Activated CD4-positive, alpha-beta memory T cell treated with anti-CD3 and anti-CD28 coated beads, Interleukin-2, amount 10 ng/mL, durations not matched to agents 7 days and 5 days (primary cell): ENCODE data around the gene USF2. TPM values are rescaled to one million over a fixed set of nuclear protein-coding genes. Genes with fewer than 3 reads are reported as not detected.
A peak's percentile ranks its signal among the peaks of the same experiment; 100 is the strongest.

Source experiments
- CTCF ChIA-PET: fragments of 350-600 bp; sonication (Branson Sonifier 250); formaldehyde crosslinking; loops from one replicate; lab custom pipeline; 2021; ENCODE audit warnings: antibody characterized with exemption, inconsistent platforms; lab: Charles Lee
- POLR2A ChIA-PET: fragments of 350-600 bp; sonication (Branson Sonifier 250); formaldehyde crosslinking; loops from one replicate; lab custom pipeline; 2021; ENCODE audit warnings: antibody characterized with exemption; lab: Charles Lee
- DNase-seq: peaks from one replicate; pipeline ENCODE4 v3.0.0-alpha.2; 2020
- H3K27ac Mint-ChIP-seq: one replicate; pipeline ENCODE4 v1.8.0; 2021; ENCODE audit warnings: mild to moderate bottlenecking, mixed read lengths
- H3K27me3 Mint-ChIP-seq: one replicate; pipeline ENCODE4 v1.8.0; 2021; ENCODE audit warnings: mixed read lengths
- H3K36me3 Mint-ChIP-seq: one replicate; pipeline ENCODE4 v1.8.0; 2021; ENCODE audit warnings: low read depth, mixed read lengths
- H3K4me1 Mint-ChIP-seq: one replicate; pipeline ENCODE4 v1.8.0; 2021; ENCODE audit warnings: mixed read lengths
- H3K4me3 Mint-ChIP-seq: one replicate; pipeline ENCODE4 v1.8.0; 2021; ENCODE audit warnings: mild to moderate bottlenecking, mixed read lengths
- H3K9me3 Mint-ChIP-seq: one replicate; pipeline ENCODE4 v1.8.0; 2021; ENCODE audit warnings: mixed read lengths
- total RNA-seq, 2 experiments: library from RNA; stranded (reverse); gene quantifications; one replicate each; pipeline ENCODE4 v1.2.3, GENCODE V29; 2021

USF2 gene
- total RNA-seq, 2 experiments from 2014 or later, result 164 to 172 TPM

DNA sequence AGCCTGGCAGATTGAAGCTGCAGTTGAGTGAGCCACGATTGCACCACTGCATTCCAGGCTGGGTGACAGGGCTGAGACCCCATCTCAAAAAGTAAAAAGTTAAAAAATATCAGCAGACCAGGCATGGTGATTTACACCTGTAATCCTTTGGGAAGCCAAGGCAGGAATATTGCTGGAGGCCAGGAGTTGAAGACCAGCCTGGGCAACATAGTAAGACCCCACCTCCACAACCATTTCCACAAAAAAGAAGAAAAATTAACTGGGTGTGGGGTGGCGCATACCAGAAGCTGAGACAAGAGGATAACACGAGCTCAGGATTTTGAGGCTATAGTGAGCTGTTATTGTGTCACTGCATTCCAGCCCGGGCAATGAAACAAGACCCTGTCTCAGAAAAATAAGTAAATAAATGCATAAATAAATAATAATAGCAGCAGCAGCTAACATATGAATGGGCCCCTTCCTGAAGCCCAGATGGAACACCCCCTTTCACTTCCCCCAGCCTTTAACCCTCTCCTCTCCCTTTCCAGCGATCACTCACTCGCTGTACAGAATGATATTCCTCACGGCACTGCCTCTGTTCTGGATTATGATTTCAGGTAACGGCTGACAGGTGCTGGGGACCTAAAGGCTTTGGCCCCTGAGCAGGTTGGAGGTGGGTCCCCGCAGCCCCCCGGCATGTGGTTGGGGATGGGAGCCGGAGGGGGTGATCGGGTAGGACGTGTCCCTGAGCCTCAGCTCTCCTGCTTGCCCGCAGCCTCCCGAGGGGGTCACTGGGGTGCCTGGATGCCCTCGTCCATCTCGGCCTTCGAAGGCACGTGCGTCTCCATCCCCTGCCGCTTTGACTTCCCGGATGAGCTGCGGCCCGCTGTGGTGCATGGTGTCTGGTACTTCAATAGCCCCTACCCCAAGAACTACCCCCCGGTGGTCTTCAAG lies 26.4 kb downstream of the USF2 start:
- POLR2A ChIA-PET, result no interaction called here
- no peaks in the 10 kb centered on the region for H3K36me3 Mint-ChIP-seq
- DNase-seq, result no peak
- no peaks in the 10 kb centered on the region for H3K9me3 Mint-ChIP-seq
- CTCF ChIA-PET, result no interaction called here
- H3K4me1 Mint-ChIP-seq, result peaks cover 8% of the 10 kb centered on the region
- H3K27me3 Mint-ChIP-seq, result peaks cover 2% of the 10 kb centered on the region
- no peak overlapping the region for H3K4me3 Mint-ChIP-seq
- H3K27ac Mint-ChIP-seq, result no peak overlapping the region

DNA sequence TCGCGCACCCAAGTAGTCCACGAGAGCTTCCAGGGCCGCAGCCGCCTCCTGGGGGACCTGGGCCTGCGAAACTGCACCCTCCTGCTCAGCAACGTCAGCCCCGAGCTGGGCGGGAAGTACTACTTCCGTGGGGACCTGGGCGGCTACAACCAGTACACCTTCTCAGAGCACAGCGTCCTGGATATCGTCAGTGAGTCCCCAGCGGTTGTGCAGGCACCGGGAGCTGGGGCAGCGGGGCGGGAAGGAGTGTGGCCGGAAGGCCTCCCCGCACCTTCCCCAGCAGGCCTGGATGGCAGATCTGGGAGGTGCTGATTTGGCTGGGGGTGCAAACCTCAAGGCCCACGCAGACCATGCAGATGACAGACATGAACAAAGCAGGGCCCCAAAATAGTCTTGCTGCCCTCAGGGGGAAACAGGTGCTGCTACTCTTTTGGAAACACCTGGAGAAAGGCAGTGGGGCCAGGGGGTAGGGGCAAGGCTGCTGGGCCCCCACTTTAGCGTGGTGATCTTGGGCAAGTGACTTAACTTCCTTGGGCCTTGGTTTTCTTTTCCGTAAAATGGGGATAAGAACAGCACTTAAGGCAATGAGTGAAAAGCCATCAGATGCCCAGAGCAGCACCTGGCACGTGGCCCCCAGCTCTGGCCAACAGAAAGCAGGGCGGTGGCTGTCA lies 27.2 kb downstream of the USF2 start:
- peaks cover 2% of the 10 kb centered on the region for H3K27me3 Mint-ChIP-seq
- H3K9me3 Mint-ChIP-seq, result no peaks in the 10 kb centered on the region
- no peak overlapping the region for H3K27ac Mint-ChIP-seq
- CTCF ChIA-PET, result no interaction called here
- no peaks in the 10 kb centered on the region for H3K36me3 Mint-ChIP-seq
- H3K4me1 Mint-ChIP-seq, result peaks cover 8% of the 10 kb centered on the region
- POLR2A ChIA-PET, result interaction anchor here (0.6 kb wide), 1 partner anchor 87 kb away, joined by 3 read pairs; no protein-coding TSS in a partner anchor
- DNase-seq, result peak; percentile 37
- no peak overlapping the region for H3K4me3 Mint-ChIP-seq

DNA sequence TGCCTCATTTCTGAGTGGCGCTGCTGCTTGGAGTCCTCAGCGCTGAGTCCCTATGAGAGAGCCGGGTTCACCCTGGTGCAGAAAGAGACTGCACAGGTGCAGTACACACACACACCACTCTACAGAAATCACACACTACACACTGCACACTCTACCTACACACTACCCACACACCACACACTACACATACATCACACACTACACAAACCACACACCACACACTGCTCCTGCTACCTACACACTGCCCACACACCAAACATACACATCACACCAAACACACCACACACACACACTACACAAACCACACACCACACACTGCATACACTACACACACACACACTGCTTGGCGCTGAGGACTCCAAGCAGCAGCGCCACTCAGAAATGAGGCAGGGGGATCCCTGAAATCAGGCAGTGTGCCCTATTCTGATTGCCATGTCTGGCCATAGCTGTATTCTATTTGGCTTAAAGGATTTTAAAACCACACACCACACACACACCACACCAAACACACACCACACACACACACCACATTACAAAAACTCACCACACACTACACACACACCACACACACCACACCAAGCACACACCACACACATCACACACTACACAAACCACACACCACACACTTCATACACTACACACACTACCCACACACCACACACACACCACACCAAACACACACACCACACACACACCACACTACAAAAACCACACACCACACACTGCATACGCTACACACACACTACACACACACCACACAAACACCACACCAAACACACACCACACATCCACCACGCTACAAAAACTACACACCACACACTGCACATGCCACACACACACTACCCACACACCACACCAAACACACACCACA lies 28.1 kb downstream of the USF2 start:
- POLR2A ChIA-PET, result interaction anchor here (0.6 kb wide), 1 partner anchor 88 kb away, joined by 3 read pairs; no protein-coding TSS in a partner anchor
- Mint-ChIP-seq H3K36me3 (no peaks in the 10 kb centered on the region), H3K4me3 (no peak overlapping the region), H3K9me3 (no peaks in the 10 kb centered on the region), H3K4me1 (peaks cover 8% of the 10 kb centered on the region), H3K27me3 (peaks cover 2% of the 10 kb centered on the region), H3K27ac (no peak overlapping the region)
- no peak for DNase-seq
- CTCF ChIA-PET, result no interaction called here

DNA sequence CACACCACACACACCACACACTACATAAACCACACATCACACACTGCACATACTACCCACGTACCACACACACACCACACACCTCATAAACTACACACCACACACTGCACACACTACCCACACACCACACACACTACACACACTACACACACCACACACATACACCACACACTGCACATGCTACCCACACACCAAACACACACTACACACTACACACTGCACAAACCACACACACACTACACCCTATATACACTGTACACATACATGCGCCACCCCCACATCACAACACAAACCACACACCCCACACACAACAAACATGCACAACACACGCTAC lies 28.7 kb downstream of the USF2 start:
- no peaks in the 10 kb centered on the region for H3K36me3 Mint-ChIP-seq
- ChIA-PET POLR2A (no interaction called here), CTCF (no interaction called here)
- peaks cover 2% of the 10 kb centered on the region for H3K27me3 Mint-ChIP-seq
- H3K4me1 Mint-ChIP-seq, result peaks cover 8% of the 10 kb centered on the region
- no peaks in the 10 kb centered on the region for H3K9me3 Mint-ChIP-seq
- H3K27ac Mint-ChIP-seq, result no peak overlapping the region
- DNase-seq, result no peak
- H3K4me3 Mint-ChIP-seq, result no peak overlapping the region

DNA sequence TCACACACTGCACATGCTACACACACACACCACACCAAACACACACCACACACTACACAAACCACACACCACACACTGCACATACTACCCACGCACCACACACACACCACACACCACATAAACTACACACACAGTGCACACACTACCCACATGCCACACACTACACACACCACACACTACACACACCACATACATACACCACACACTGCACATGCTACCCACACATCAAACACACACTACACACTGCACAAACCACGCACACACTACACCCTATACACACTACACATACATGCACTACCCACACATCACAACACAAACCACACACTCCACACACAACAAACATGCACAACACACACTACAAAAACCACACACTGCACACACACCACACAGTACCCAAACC lies 29.2 kb downstream of the USF2 start:
- Mint-ChIP-seq H3K4me1 (peaks cover 8% of the 10 kb centered on the region), H3K27me3 (peaks cover 2% of the 10 kb centered on the region)
- CTCF ChIA-PET, result no interaction called here

DNA sequence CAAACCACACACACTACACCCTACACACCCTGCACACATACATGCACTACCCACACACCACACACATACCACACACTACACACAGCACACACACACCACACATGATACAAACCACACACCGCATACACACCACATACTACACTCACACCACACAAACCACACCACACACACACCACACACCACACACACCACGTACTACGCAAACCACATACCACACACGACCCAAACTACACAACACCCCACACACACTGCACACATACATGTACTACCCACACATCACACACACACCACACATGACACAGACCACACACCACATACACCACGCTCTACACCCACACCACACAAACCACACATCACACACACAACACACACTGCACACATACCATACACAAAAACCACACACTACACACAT lies 29.8 kb downstream of the USF2 start:
- Mint-ChIP-seq H3K4me3 (no peak overlapping the region), H3K27ac (no peak overlapping the region), H3K27me3 (no peaks in the 10 kb centered on the region), H3K36me3 (no peaks in the 10 kb centered on the region), H3K9me3 (no peaks in the 10 kb centered on the region), H3K4me1 (peaks cover 8% of the 10 kb centered on the region)
- ChIA-PET POLR2A (no interaction called here), CTCF (no interaction called here)
- DNase-seq, result no peak

More for the DNA sequence above, 29.2 kb downstream of the USF2 start:
- no peaks in the 10 kb centered on the region for H3K36me3 Mint-ChIP-seq
- no peaks in the 10 kb centered on the region for H3K9me3 Mint-ChIP-seq
- H3K27ac Mint-ChIP-seq, result no peak overlapping the region
- POLR2A ChIA-PET, result no interaction called here
- H3K4me3 Mint-ChIP-seq, result no peak overlapping the region
- no peak for DNase-seq

DNA sequence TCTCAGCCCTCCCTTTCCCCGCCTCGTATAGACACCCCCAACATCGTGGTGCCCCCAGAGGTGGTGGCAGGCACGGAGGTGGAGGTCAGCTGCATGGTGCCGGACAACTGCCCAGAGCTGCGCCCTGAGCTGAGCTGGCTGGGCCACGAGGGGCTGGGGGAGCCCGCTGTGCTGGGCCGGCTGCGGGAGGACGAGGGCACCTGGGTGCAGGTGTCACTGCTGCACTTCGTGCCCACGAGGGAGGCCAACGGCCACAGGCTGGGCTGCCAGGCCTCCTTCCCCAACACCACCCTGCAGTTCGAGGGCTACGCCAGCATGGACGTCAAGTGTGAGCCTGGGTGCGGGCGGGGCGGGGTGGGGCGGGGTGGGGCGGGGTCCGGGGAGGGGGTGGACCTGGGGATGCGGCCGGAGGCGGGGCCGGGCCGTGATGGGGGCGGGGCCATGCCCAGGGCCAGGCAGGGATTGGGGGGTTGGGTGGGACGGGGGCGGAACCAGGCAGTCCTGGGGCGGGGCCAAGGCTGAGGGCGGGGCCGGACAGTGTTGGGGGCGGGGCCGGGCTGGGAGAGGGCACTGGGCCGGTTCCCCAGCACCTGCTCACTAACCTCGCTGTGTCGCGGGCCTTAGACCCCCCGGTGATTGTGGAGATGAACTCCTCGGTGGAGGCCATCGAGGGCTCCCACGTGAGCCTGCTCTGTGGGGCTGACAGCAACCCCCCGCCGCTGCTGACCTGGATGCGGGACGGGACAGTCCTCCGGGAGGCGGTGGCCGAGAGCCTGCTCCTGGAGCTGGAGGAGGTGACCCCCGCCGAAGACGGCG lies 31.0 kb downstream of the USF2 start:
- H3K4me1 Mint-ChIP-seq, result peaks cover 8% of the 10 kb centered on the region
- CTCF ChIA-PET, result no interaction called here
- no peaks in the 10 kb centered on the region for H3K9me3 Mint-ChIP-seq
- H3K27me3 Mint-ChIP-seq, result no peaks in the 10 kb centered on the region
- no peak for DNase-seq
- H3K4me3 Mint-ChIP-seq, result no peak overlapping the region
- H3K36me3 Mint-ChIP-seq, result no peaks in the 10 kb centered on the region
- H3K27ac Mint-ChIP-seq, result no peak overlapping the region
- POLR2A ChIA-PET, result no interaction called here

DNA sequence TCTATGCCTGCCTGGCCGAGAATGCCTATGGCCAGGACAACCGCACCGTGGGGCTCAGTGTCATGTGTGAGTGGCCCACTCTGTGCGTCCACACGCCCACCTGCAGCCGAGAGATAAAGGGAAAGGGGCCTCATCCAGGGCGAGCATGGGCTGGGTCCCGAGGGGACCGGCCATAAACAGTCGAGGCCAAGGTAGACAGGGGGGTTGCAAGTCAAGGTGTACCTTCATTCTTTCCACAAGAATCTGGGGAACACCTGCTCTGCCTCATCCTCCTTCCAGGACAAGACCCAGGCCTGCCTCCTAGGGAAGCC lies 31.5 kb downstream of the USF2 start:
- POLR2A ChIA-PET, result no interaction called here
- CTCF ChIA-PET, result no interaction called here
- H3K4me1 Mint-ChIP-seq, result peaks cover 8% of the 10 kb centered on the region
- no peaks in the 10 kb centered on the region for H3K27me3 Mint-ChIP-seq
- no peaks in the 10 kb centered on the region for H3K36me3 Mint-ChIP-seq
- no peak for DNase-seq
- no peak overlapping the region for H3K27ac Mint-ChIP-seq
- H3K9me3 Mint-ChIP-seq, result no peaks in the 10 kb centered on the region
- H3K4me3 Mint-ChIP-seq, result no peak overlapping the region

DNA sequence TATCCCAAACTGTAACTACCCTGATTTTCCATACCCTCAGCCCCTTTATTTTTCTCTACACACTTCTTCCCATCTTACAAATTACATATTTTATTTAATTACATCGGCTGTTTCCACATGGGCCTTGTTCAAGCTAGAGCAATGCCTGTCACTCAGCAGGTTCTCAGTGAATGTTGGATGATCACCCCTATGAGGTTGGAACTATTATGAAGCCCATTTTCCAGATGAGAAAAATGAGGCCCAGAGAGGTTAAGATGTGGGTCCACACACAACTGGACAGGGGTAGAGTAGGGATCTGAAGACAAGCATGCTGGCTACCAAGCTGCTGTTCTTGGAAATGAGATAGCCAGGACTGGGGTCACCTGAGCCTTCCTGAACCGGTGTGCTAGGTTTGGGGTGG lies 33.2 kb downstream of the USF2 start:
- ChIA-PET POLR2A (interaction anchor here (1.0 kb wide), 1 partner anchor 21 kb away, joined by 3 read pairs; no protein-coding TSS in a partner anchor), CTCF (interaction anchor here (0.6 kb wide), 1 partner anchor 212 kb away, joined by 3 read pairs; no protein-coding TSS in a partner anchor)
- Mint-ChIP-seq H3K27me3 (no peaks in the 10 kb centered on the region), H3K9me3 (no peaks in the 10 kb centered on the region), H3K27ac (no peak overlapping the region), H3K4me1 (no peaks in the 10 kb centered on the region), H3K36me3 (no peaks in the 10 kb centered on the region), H3K4me3 (no peak overlapping the region)
- DNase-seq, result no peak

DNA sequence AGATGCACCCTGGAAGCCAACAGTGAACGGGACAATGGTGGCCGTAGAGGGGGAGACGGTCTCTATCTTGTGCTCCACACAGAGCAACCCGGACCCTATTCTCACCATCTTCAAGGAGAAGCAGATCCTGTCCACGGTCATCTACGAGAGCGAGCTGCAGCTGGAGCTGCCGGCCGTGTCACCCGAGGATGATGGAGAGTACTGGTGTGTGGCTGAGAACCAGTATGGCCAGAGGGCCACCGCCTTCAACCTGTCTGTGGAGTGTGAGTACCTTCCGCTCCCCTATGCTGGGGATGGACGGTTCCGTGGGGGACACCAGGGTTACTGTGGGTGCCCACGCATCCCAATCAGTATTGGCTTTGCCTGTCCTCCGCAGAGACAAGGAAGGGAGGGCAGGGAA lies 33.7 kb downstream of the USF2 start:
- ChIA-PET POLR2A (interaction anchor here (1.0 kb wide), 1 partner anchor 21 kb away, joined by 3 read pairs; no protein-coding TSS in a partner anchor), CTCF (no interaction called here)
- H3K27me3 Mint-ChIP-seq, result no peaks in the 10 kb centered on the region
- no peaks in the 10 kb centered on the region for H3K4me1 Mint-ChIP-seq
- no peak for DNase-seq
- H3K4me3 Mint-ChIP-seq, result no peak overlapping the region
- no peaks in the 10 kb centered on the region for H3K9me3 Mint-ChIP-seq
- no peak overlapping the region for H3K27ac Mint-ChIP-seq
- H3K36me3 Mint-ChIP-seq, result no peaks in the 10 kb centered on the region

DNA sequence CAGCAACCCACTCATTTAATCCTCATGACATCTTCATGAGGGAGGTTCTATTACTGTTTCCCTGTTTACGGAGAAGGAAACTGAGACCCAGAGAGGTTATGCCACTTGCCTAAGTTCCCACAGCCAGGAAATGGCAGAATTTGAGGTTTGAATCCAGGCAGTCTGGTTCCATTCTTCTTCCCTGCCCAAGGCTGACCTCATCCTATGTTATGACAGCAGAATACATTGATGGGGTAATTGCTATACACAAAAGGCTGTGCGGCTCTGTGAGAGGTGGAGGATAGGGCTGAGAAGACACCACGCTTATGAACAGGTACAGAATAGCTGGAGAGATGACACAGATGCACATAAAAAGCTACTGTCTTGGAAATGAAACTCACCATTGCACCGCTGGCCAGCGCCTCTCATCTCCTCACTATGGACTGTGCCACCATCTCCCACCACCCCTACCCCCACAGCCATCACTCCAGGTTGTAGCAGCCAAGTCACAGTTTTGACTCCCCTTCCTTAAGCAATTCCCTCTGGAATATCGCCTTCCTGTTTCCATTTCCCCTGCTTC lies 34.7 kb downstream of the USF2 start:
- Mint-ChIP-seq H3K36me3 (no peaks in the 10 kb centered on the region), H3K9me3 (no peaks in the 10 kb centered on the region), H3K4me3 (no peak overlapping the region), H3K27ac (no peak overlapping the region), H3K4me1 (no peaks in the 10 kb centered on the region), H3K27me3 (no peaks in the 10 kb centered on the region)
- DNase-seq, result no peak
- CTCF ChIA-PET, result no interaction called here
- POLR2A ChIA-PET, result no interaction called here

DNA sequence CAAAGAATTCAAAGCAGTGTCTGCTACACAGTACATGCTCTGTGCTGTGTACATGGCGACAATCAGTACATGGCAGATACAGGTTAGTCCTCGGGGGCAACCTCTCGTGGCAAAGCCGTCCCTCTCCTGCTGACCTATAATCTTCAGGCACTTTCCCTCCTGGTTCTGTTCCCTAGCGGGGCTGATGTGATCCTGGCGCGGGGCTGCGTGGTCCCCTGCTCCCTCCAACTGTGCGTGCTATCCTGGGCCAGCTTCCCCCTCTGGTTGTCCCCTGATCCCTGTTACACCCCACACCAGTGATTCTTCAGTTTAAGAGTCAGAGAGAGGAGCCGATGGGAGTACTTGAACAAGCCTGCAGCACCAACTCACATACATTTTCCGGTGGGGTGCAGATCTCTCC lies 35.3 kb downstream of the USF2 start:
- no peaks in the 10 kb centered on the region for H3K27me3 Mint-ChIP-seq
- no peaks in the 10 kb centered on the region for H3K9me3 Mint-ChIP-seq
- H3K4me3 Mint-ChIP-seq, result no peak overlapping the region
- CTCF ChIA-PET, result no interaction called here
- no peak overlapping the region for H3K27ac Mint-ChIP-seq
- POLR2A ChIA-PET, result no interaction called here
- H3K36me3 Mint-ChIP-seq, result no peaks in the 10 kb centered on the region
- DNase-seq, result no peak
- H3K4me1 Mint-ChIP-seq, result no peaks in the 10 kb centered on the region
